Jurkat, Clone E6-1 (cell line): ENCODE data around the gene NAA15.
"Not testable (repeated sequence)": the region's sequence is repeated elsewhere in the genome, so short reads cannot be mapped to it uniquely, and the experiment has no call there.

Experiments used
- DNase-seq: peaks from one replicate; pipeline ENCODE4 v3.0.0-alpha.2; 2011; ENCODE audit warnings: low read depth, low spot score
- H3K4me3 ChIP-seq: 2 replicates; pipeline ENCODE4 v1.5.1; 2011; ENCODE audit warnings: mild to moderate bottlenecking, low read length, control low read depth, moderate library complexity

NAA15 gene

GRCh38 chr4:139295206-139295941 lies 5.9 kb upstream of the NAA15 start:
- DNase-seq, result peak; percentile 90

GRCh38 chr4:139295942-139296299 lies 5.4 kb upstream of the NAA15 start:
- no peak for DNase-seq
- peak overlapping the region; percentile 94 for H3K4me3 ChIP-seq

More at GRCh38 chr4:139295206-139295941, 5.9 kb upstream of the NAA15 start:
- H3K4me3 ChIP-seq, result peak overlapping the region; percentile 94

- no peak for DNase-seq
- no peak overlapping the region for H3K4me3 ChIP-seq
Measured at GRCh38 chr4:139297001-139297410, 4.3 kb upstream of the NAA15 start.

- no peak for DNase-seq
- H3K4me3 ChIP-seq, result no peak overlapping the region
Measured at GRCh38 chr4:139299536-139299935, 1.8 kb upstream of the NAA15 start.

- DNase-seq, result no peak
- peak overlapping the region; percentile 91 for H3K4me3 ChIP-seq
Measured at GRCh38 chr4:139300431-139301112, 733 bp upstream of the NAA15 start.

- DNase-seq, result peak; percentile 59
- H3K4me3 ChIP-seq, result peak within 1 kb of the TSS; percentile 91
Measured at GRCh38 chr4:139301821-139302611, 711 bp downstream of the NAA15 start, which contains the start of gene NDUFC1. Gene NDUFC1, minus strand, starts transcription at chr4:139302477. Its CDS starts 6,679 bp downstream, at chr4:139295798.

- H3K4me3 ChIP-seq, result no peak overlapping the region
- DNase-seq, result no peak
Measured at GRCh38 chr4:139304920-139305319, 3.6 kb downstream of the NAA15 start.

- no peak overlapping the region for H3K4me3 ChIP-seq
- no peak for DNase-seq
Measured at GRCh38 chr4:139311909-139312308, 10.6 kb downstream of the NAA15 start.

GRCh38 chr4:139312552-139313332 lies 11.4 kb downstream of the NAA15 start:
- no peak overlapping the region for H3K4me3 ChIP-seq
- DNase-seq, result no peak

- DNase-seq, H3K4me3 ChIP-seq: not testable (repeated sequence)
Measured at GRCh38 chr4:139313414-139313813, 12.1 kb downstream of the NAA15 start.

- H3K4me3 ChIP-seq, result no peak overlapping the region
- no peak for DNase-seq
Measured at GRCh38 chr4:139314047-139314800, 12.9 kb downstream of the NAA15 start.

- H3K4me3 ChIP-seq, result no peak overlapping the region
- no peak for DNase-seq
Measured at GRCh38 chr4:139315221-139315675, 13.9 kb downstream of the NAA15 start.

- no peak for DNase-seq
- H3K4me3 ChIP-seq, result no peak overlapping the region
Measured at GRCh38 chr4:139316733-139317132, 15.4 kb downstream of the NAA15 start.

- no peak for DNase-seq
- H3K4me3 ChIP-seq, result no peak overlapping the region
Measured at GRCh38 chr4:139317635-139318034, 16.3 kb downstream of the NAA15 start.

- H3K4me3 ChIP-seq, result no peak overlapping the region
- no peak for DNase-seq
Measured at GRCh38 chr4:139319571-139319970, 18.3 kb downstream of the NAA15 start.

GRCh38 chr4:139322070-139322469 lies 20.8 kb downstream of the NAA15 start:
- not testable (repeated sequence) for DNase-seq, H3K4me3 ChIP-seq

- not testable (repeated sequence) for H3K4me3 ChIP-seq, DNase-seq
Measured at GRCh38 chr4:139322541-139322940, 21.2 kb downstream of the NAA15 start.

- no peak for DNase-seq
- no peak overlapping the region for H3K4me3 ChIP-seq
Measured at GRCh38 chr4:139324620-139325019, 23.3 kb downstream of the NAA15 start.
